IMR-90 (cell line): ENCODE measurements around the gene WDTC1. TPM values are rescaled to one million over a fixed set of nuclear protein-coding genes. Genes with fewer than 3 reads are reported as not detected.

Source experiments
- ATAC-seq: fragments of 200-7000 bp; cut with Tn5 transposase; 2 replicates; pipeline ENCODE4 v1.9.1; 2020; ENCODE audit warnings: low read depth, mild to moderate bottlenecking, moderate library complexity
- BruUV-seq: library from RNA; stranded (reverse); fragments of 400-500 nt; replicated peaks from 2 replicates; lab custom pipeline; 2021; lab: Mats Ljungman, UMichigan
- CTCF ChIA-PET: fragments of 300-600 bp; formaldehyde crosslinking; extraction: SDS; loops from one replicate; lab custom pipeline; 2021; ENCODE audit warnings: antibody characterized with exemption; lab: Yijun Ruan, JAX
- POLR2A ChIA-PET: fragments of 300-600 bp; sonication (Branson Sonifier 250); formaldehyde crosslinking; loops from one replicate; lab custom pipeline; 2022; ENCODE audit warnings: antibody characterized with exemption; ENCODE audit not compliant: unreplicated experiment; lab: Charles Lee
- DNase-seq: peaks from one replicate; pipeline ENCODE4 v3.0.0; 2013
- H2AFZ ChIP-seq: replicated peaks from 2 replicates; pipeline ENCODE3; 2013; ENCODE audit warnings: low read length, mild to moderate bottlenecking; ENCODE audit not compliant: poor library complexity
- H2AK5ac ChIP-seq: 2 replicates; pipeline ENCODE4 v1.6.1; 2013; ENCODE audit warnings: low read depth, low read length, inconsistent platforms
- H2AK9ac ChIP-seq: replicated peaks from 2 replicates; pipeline ENCODE3; 2013; ENCODE audit warnings: mild to moderate bottlenecking, low read depth, low read length, moderate library complexity; ENCODE audit not compliant: poor library complexity
- H2BK120ac ChIP-seq: 2 replicates; pipeline ENCODE4 v1.6.1; 2013; ENCODE audit warnings: low read depth, low read length, inconsistent platforms
- H2BK15ac ChIP-seq: 3 replicates; pipeline ENCODE4 v1.6.1; 2013; ENCODE audit warnings: low read depth, low read length, inconsistent platforms
- H2BK20ac ChIP-seq: 2 replicates; pipeline ENCODE4 v1.6.1; 2013; ENCODE audit warnings: low read depth, mild to moderate bottlenecking, inconsistent platforms, low read length, moderate library complexity
- H2BK5ac ChIP-seq: 2 replicates; pipeline ENCODE4 v1.6.1; 2013; ENCODE audit warnings: mild to moderate bottlenecking, low read depth, low read length, inconsistent platforms; ENCODE audit not compliant: poor library complexity, severe bottlenecking
- H3K14ac ChIP-seq: replicated peaks from 2 replicates; pipeline ENCODE4 v1.6.1; 2013; ENCODE audit warnings: low read depth, low read length, inconsistent platforms
- H3K18ac ChIP-seq: 2 replicates; pipeline ENCODE4 v1.6.1; 2013; ENCODE audit warnings: low read depth, low read length, control low read depth
- H3K23ac ChIP-seq: 2 replicates; pipeline ENCODE4 v1.6.1; 2013; ENCODE audit warnings: low read depth, low read length, inconsistent platforms
- H3K27ac ChIP-seq: 2 replicates; pipeline ENCODE4 v1.5.1; 2013; ENCODE audit warnings: mild to moderate bottlenecking, control low read depth, low read length; ENCODE audit not compliant: insufficient read depth
- H3K27me3 ChIP-seq: 2 replicates; pipeline ENCODE4 v1.6.1; 2013; ENCODE audit warnings: low read length; ENCODE audit not compliant: control insufficient read depth, insufficient read depth
- H3K36me3 ChIP-seq: 2 replicates; pipeline ENCODE4 v1.6.1; 2013; ENCODE audit warnings: low read length, mixed read lengths; ENCODE audit not compliant: control insufficient read depth, insufficient read depth
- H3K4ac ChIP-seq: 2 replicates; pipeline ENCODE4 v1.6.1; 2013; ENCODE audit warnings: low read depth, low read length, inconsistent platforms
- H3K4me1 ChIP-seq: 2 replicates; pipeline ENCODE4 v1.6.1; 2013; ENCODE audit warnings: low read length, mixed read lengths; ENCODE audit not compliant: control insufficient read depth, insufficient read depth
- H3K4me2 ChIP-seq: 2 replicates; pipeline ENCODE4 v1.6.1; 2013; ENCODE audit warnings: low read depth, mild to moderate bottlenecking, control low read depth, low read length, moderate library complexity
- H3K4me3 ChIP-seq: 2 replicates; pipeline ENCODE4 v1.5.1; 2013; ENCODE audit warnings: low read depth, mild to moderate bottlenecking, control low read depth, low read length, moderate library complexity; ENCODE audit not compliant: insufficient read depth
- H3K56ac ChIP-seq: 2 replicates; pipeline ENCODE4 v1.6.1; 2013; ENCODE audit warnings: low read length, inconsistent platforms; ENCODE audit not compliant: insufficient read depth; ENCODE audit errors: extremely low read depth
- H3K79me1 ChIP-seq, 2 experiments: 2 replicates each; pipeline ENCODE4 v1.6.1; 2013; ENCODE audit warnings: low read length in 2 of 2, inconsistent platforms in 1 of 2, low read depth in 1 of 2
- H3K9ac ChIP-seq: 2 replicates; pipeline ENCODE4 v1.6.1; 2013; ENCODE audit warnings: low read depth, low read length, control low read depth
- H3K9me1 ChIP-seq: 2 replicates; pipeline ENCODE4 v1.6.1; 2013; ENCODE audit warnings: low read length, inconsistent platforms; ENCODE audit not compliant: insufficient read depth
- H3K9me3 ChIP-seq: 2 replicates; pipeline ENCODE4 v1.6.1; 2013; ENCODE audit warnings: low read length; ENCODE audit not compliant: control insufficient read depth, insufficient read depth
- H4K20me1 ChIP-seq: 2 replicates; pipeline ENCODE4 v1.6.1; 2013; ENCODE audit warnings: low read length, inconsistent platforms; ENCODE audit not compliant: insufficient read depth
- H4K5ac ChIP-seq: 2 replicates; pipeline ENCODE4 v1.6.1; 2013; ENCODE audit warnings: mild to moderate bottlenecking, low read depth, low read length, control low read depth
- H4K8ac ChIP-seq, 2 experiments: 2 replicates each; pipeline ENCODE4 v1.6.1; 2013; ENCODE audit warnings: low read depth in 2 of 2, low read length in 2 of 2, control low read depth in 1 of 2, inconsistent platforms in 1 of 2
- H4K91ac ChIP-seq: 2 replicates; pipeline ENCODE4 v1.6.1; 2013; ENCODE audit warnings: low read depth, low read length, inconsistent platforms; ENCODE audit not compliant: insufficient read depth
- BHLHE40 ChIP-seq: fragments of 150-350 bp; IDR thresholded peaks from 2 replicates; pipeline ENCODE4 v1.6.1; 2016; ENCODE audit warnings: mild to moderate bottlenecking, low read depth, low read length
- CEBPB ChIP-seq: IDR thresholded peaks from 2 replicates; pipeline ENCODE4 v1.6.1; 2012; ENCODE audit warnings: low read depth, low read length, improper control_type of control experiment
- CHD1 ChIP-seq: IDR thresholded peaks from 2 replicates; pipeline ENCODE4 v1.6.1; 2012; ENCODE audit warnings: low read depth, low read length, improper control_type of control experiment
- CTCF ChIP-seq: conservative IDR thresholded peaks from 2 replicates; pipeline ENCODE4 v1.5.1; 2012; ENCODE audit warnings: mild to moderate bottlenecking, low read depth, low read length, improper control_type of control experiment
- ELK1 ChIP-seq: fragments of 150-350 bp; IDR thresholded peaks from 2 replicates; pipeline ENCODE4 v1.6.1; 2016; ENCODE audit warnings: low read depth, mild to moderate bottlenecking, low read length, moderate library complexity, borderline replicate concordance
- FOS ChIP-seq: fragments of 150-350 bp; IDR thresholded peaks from 2 replicates; pipeline ENCODE4 v1.6.1; 2016; ENCODE audit warnings: low read depth, low read length
- MAFK ChIP-seq: IDR thresholded peaks from 2 replicates; pipeline ENCODE4 v1.6.1; 2012; ENCODE audit warnings: low read depth, low read length, improper control_type of control experiment
- MAZ ChIP-seq: IDR thresholded peaks from 2 replicates; pipeline ENCODE4 v1.6.1; 2012; ENCODE audit warnings: low read depth, mild to moderate bottlenecking, low read length, improper control_type of control experiment, moderate library complexity, borderline replicate concordance
- MXI1 ChIP-seq: IDR thresholded peaks from 2 replicates; pipeline ENCODE4 v1.6.1; 2012; ENCODE audit warnings: low read depth, mild to moderate bottlenecking, low read length, moderate library complexity, borderline replicate concordance
- NFE2L2 ChIP-seq: fragments of 150-350 bp; IDR thresholded peaks from 2 replicates; pipeline ENCODE4 v1.6.1; 2016; ENCODE audit warnings: low read depth, mild to moderate bottlenecking, low read length
- POLR2A ChIP-seq: IDR thresholded peaks from 2 replicates; pipeline ENCODE4 v1.6.1; 2012; ENCODE audit warnings: mild to moderate bottlenecking, low read depth, low read length
- RAD21 ChIP-seq: IDR thresholded peaks from 2 replicates; pipeline ENCODE4 v1.6.1; 2012; ENCODE audit warnings: low read length, improper control_type of control experiment
- RCOR1 ChIP-seq: IDR thresholded peaks from 2 replicates; pipeline ENCODE4 v1.6.1; 2012; ENCODE audit warnings: mild to moderate bottlenecking, low read length, improper control_type of control experiment; ENCODE audit not compliant: insufficient replicate concordance
- RFX5 ChIP-seq: IDR thresholded peaks from 2 replicates; pipeline ENCODE4 v1.8.0; 2012; ENCODE audit warnings: low read depth, mild to moderate bottlenecking, low read length, moderate library complexity
- SMC3 ChIP-seq: fragments of 150-350 bp; IDR thresholded peaks from 2 replicates; pipeline ENCODE4 v1.6.1; 2016; ENCODE audit warnings: low read depth, mild to moderate bottlenecking, antibody characterized with exemption, low read length, moderate library complexity
- USF2 ChIP-seq: fragments of 150-350 bp; IDR thresholded peaks from 2 replicates; pipeline ENCODE4 v1.6.1; 2017; ENCODE audit warnings: mild to moderate bottlenecking, antibody characterized with exemption, low read length, low read depth
- WGBS, 2 experiments: methylation state at CpG; one replicate each; pipeline versions ENCODE4 v1.1.5 to v1.1.7; 2013; ENCODE audit warnings: missing lambda C conversion rate in 2 of 2; ENCODE audit not compliant: insufficient read length in 1 of 2; ENCODE audit errors: extremely low coverage in 2 of 2; 5-methylcytosine and 5-hydroxymethylcytosine counted together
- dilution Hi-C: fragments of 300-500 bp; cut with HindIII; formaldehyde crosslinking; loops from one replicate; pipeline ENCODE4 v1.14.3; 2018; ENCODE audit warnings: low sequenced_read_pairs; ENCODE audit not compliant: unreplicated experiment
- in situ Hi-C: fragments of 300-500 bp; cut with MboI; formaldehyde crosslinking; loops from 3 replicates; pipeline ENCODE4 v1.14.3; 2019; ENCODE audit warnings: low sequenced_read_pairs, inconsistent platforms, mixed read lengths
- intact Hi-C: fragments of 100-400 bp; cut with micrococcal nuclease; formaldehyde crosslinking; loops from 2 replicates; pipeline ENCODE4 v1.10.0; 2022
- polyA plus RNA-seq, 3 experiments: library from polyadenylated mRNA; depleted of rRNA; stranded (reverse); fragments of >200 nt; gene quantifications; 2 replicates each; pipeline ENCODE4 v1.2.3, GENCODE V29; 2012; ENCODE audit warnings: low replicate concordance in 1 of 3
- total RNA-seq: library from RNA; depleted of rRNA; stranded (reverse); fragments of >200 nt; gene quantifications from 2 replicates; pipeline ENCODE4 v1.2.3, GENCODE V29; 2012

WDTC1 gene
- total and polyA plus RNA-seq, 2 of the 4 experiments (the other 2 are of a cell fraction) = 9.9 to 15.2 TPM

GRCh38 chr1:27216466-27216865 lies 18.0 kb upstream of the WDTC1 start:
- Histone ChIP-seq H3K23ac (no peak overlapping the region), H3K9ac (no peak overlapping the region), H3K36me3 (no peaks in the 10 kb centered on the region), H3K56ac (no peak overlapping the region), H3K4me3 (no peak overlapping the region), H2AFZ (no peak overlapping the region), H2BK20ac (no peak overlapping the region), H4K5ac (no peak overlapping the region), H2BK15ac (no peak overlapping the region), H3K9me1 (no peaks in the 10 kb centered on the region), H3K4me2 (no peak overlapping the region), H4K8ac (no peak overlapping the region), H3K18ac (no peak overlapping the region), H2AK9ac (no peak overlapping the region), H3K79me1 (no peaks in the 10 kb centered on the region), H4K91ac (no peak overlapping the region), H2BK120ac (no peak overlapping the region), H3K14ac (no peak overlapping the region), H3K4me1 (no peaks in the 10 kb centered on the region), H2AK5ac (no peak overlapping the region), H2BK5ac (no peak overlapping the region), H4K20me1 (no peaks in the 10 kb centered on the region), H3K27ac (no peak overlapping the region), H3K4ac (no peak overlapping the region), H3K9me3 (no peaks in the 10 kb centered on the region), H3K27me3 (peaks cover 5% of the 10 kb centered on the region; the same call in 1 of the 2 replicates)
- BruUV-seq = no TSS peak
- ATAC-seq (no peak), DNase-seq (no peak)
- ChIA-PET CTCF (no interaction called here), POLR2A (no interaction called here)
- WGBS, 2 experiments = no CpG with 5 or more reads among the region's 7 CpGs
- dilution Hi-C loops = no loop called here
- in situ Hi-C loops = no loop called here
- TF ChIP-seq FOS = no peak
- TF ChIP-seq CTCF = no peak
- TF ChIP-seq POLR2A = no peak
- no peak for TF ChIP-seq SMC3
- no peak for TF ChIP-seq BHLHE40
- TF ChIP-seq CHD1 = no peak
- TF ChIP-seq USF2 = no peak
- TF ChIP-seq RCOR1 = no peak
- no peak for TF ChIP-seq NFE2L2
- TF ChIP-seq RAD21 = no peak
- TF ChIP-seq RFX5 = no peak
- TF ChIP-seq MAZ = no peak
- TF ChIP-seq CEBPB = no peak
- TF ChIP-seq MAFK = no peak
- TF ChIP-seq MXI1 = no peak
- TF ChIP-seq ELK1 = no peak
- intact Hi-C loops = no loop called here
